ENCODE results near the gene ZWILCH.
A peak's percentile ranks its signal among the peaks of the same experiment; 100 is the strongest.

DNA sequence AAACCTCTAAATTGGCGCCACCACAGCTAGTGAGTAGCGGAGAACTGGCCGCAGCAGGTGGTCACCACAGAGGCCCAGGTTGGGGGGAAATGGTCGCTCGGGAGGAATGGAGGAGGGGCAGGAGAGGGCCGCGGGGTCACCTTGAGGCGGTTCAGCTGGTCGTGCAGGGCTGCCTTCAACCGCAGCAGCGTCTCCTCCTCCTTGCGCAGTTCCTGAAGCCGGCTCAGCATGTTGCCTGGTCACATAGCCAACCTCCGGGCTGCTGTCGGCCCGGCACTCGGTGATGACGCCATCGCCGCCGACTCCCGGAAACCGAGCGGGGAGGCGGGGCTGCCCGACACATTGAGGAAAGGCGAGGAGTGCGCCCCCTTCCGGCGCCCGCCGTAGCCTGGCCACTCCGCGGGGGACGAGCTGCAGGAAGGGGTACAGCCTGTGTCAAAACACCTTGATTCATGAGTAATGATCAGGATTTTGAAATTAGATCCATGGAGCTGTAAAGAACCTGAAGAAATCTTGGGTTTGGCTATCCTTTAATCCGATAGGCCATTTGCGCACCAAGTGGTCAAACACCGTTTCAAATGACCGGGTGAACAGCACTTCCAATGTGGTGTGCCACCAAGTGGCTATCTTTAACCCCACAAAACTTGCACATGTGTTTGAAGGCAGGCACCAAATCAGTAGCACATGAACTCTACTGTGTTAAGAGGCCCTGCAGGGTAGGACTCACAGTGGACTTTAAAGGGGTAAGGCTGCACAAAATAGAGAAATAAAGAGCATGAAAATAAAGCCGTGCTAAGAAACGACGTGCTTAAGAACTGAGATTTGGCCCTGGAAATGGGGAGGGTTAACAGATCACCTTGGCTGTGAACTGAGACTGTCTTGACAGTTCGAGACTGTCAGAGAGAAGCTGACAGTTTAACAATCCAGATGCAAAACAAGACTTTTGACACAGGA lies 7.3 kb upstream of the ZWILCH start, which contains the start of gene SNAPC5:
- TF ChIP-seq, protein P1, sequence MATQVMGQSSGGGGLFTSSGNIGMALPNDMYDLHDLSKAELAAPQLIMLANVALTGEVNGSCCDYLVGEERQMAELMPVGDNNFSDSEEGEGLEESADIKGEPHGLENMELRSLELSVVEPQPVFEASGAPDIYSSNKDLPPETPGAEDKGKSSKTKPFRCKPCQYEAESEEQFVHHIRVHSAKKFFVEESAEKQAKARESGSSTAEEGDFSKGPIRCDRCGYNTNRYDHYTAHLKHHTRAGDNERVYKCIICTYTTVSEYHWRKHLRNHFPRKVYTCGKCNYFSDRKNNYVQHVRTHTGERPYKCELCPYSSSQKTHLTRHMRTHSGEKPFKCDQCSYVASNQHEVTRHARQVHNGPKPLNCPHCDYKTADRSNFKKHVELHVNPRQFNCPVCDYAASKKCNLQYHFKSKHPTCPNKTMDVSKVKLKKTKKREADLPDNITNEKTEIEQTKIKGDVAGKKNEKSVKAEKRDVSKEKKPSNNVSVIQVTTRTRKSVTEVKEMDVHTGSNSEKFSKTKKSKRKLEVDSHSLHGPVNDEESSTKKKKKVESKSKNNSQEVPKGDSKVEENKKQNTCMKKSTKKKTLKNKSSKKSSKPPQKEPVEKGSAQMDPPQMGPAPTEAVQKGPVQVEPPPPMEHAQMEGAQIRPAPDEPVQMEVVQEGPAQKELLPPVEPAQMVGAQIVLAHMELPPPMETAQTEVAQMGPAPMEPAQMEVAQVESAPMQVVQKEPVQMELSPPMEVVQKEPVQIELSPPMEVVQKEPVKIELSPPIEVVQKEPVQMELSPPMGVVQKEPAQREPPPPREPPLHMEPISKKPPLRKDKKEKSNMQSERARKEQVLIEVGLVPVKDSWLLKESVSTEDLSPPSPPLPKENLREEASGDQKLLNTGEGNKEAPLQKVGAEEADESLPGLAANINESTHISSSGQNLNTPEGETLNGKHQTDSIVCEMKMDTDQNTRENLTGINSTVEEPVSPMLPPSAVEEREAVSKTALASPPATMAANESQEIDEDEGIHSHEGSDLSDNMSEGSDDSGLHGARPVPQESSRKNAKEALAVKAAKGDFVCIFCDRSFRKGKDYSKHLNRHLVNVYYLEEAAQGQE (IDR thresholded peaks at IDR 0.05; ENCODE audit: insufficient read depth in 1 of 2, low read depth in 2 of 2, low read length in 1 of 2) = no peak
- peak; percentile 98 for TF ChIP-seq SIN3A (IDR thresholded peaks at IDR 0.05; ENCODE audit: borderline replicate concordance, insufficient read depth, low read depth, low read length)
- TF ChIP-seq, protein P2, sequence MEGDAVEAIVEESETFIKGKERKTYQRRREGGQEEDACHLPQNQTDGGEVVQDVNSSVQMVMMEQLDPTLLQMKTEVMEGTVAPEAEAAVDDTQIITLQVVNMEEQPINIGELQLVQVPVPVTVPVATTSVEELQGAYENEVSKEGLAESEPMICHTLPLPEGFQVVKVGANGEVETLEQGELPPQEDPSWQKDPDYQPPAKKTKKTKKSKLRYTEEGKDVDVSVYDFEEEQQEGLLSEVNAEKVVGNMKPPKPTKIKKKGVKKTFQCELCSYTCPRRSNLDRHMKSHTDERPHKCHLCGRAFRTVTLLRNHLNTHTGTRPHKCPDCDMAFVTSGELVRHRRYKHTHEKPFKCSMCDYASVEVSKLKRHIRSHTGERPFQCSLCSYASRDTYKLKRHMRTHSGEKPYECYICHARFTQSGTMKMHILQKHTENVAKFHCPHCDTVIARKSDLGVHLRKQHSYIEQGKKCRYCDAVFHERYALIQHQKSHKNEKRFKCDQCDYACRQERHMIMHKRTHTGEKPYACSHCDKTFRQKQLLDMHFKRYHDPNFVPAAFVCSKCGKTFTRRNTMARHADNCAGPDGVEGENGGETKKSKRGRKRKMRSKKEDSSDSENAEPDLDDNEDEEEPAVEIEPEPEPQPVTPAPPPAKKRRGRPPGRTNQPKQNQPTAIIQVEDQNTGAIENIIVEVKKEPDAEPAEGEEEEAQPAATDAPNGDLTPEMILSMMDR (IDR thresholded peaks at IDR 0.05) = peak; percentile 99
